KMS-11 (cell line): ENCODE results near the gene PPP2R5B.

ENCODE experiments used
- H2AFZ ChIP-seq: fragments of 200-600 bp; sonication (generic); 2 replicates; pipeline ENCODE4 v1.6.1; 2016; ENCODE audit warnings: antibody characterized with exemption, mixed run types, low read depth
- H3K27ac ChIP-seq: fragments of 200-600 bp; sonication (generic); 2 replicates; pipeline ENCODE4 v1.6.1; 2016; ENCODE audit warnings: mild to moderate bottlenecking, mixed run types
- H3K27me3 ChIP-seq: fragments of 200-600 bp; sonication (generic); 2 replicates; pipeline ENCODE4 v1.6.1; 2017; ENCODE audit warnings: mild to moderate bottlenecking, low read depth, mixed run types, moderate library complexity; ENCODE audit not compliant: insufficient read depth
- H3K36me3 ChIP-seq: fragments of 200-600 bp; sonication (generic); 2 replicates; pipeline ENCODE4 v1.6.1; 2017; ENCODE audit warnings: mild to moderate bottlenecking, mixed run types; ENCODE audit not compliant: insufficient read depth
- H3K4me1 ChIP-seq: fragments of 200-600 bp; sonication (generic); 2 replicates; pipeline ENCODE4 v1.6.1; 2016; ENCODE audit warnings: mild to moderate bottlenecking, low read depth, mixed run types; ENCODE audit not compliant: poor library complexity, severe bottlenecking
- H3K4me2 ChIP-seq: fragments of 200-600 bp; sonication (generic); 2 replicates; pipeline ENCODE4 v1.7.0; 2016; ENCODE audit warnings: mild to moderate bottlenecking, mixed run types
- H3K4me3 ChIP-seq: fragments of 200-600 bp; sonication (generic); IDR thresholded peaks from 2 replicates; pipeline ENCODE4 v1.6.1; 2017; ENCODE audit warnings: low read depth, low read length, mixed read lengths; ENCODE audit not compliant: insufficient read depth
- H3K79me2 ChIP-seq: fragments of 200-600 bp; sonication (generic); 2 replicates; pipeline ENCODE4 v1.6.1; 2016; ENCODE audit warnings: low read depth, mixed run types; ENCODE audit not compliant: insufficient read depth
- H3K9ac ChIP-seq: fragments of 200-600 bp; sonication (generic); 2 replicates; pipeline ENCODE4 v1.6.1; 2016; ENCODE audit warnings: mild to moderate bottlenecking, mixed run types
- H4K20me1 ChIP-seq: fragments of 200-600 bp; sonication (generic); 2 replicates; pipeline ENCODE4 v1.6.1; 2016; ENCODE audit warnings: mild to moderate bottlenecking, mixed run types; ENCODE audit not compliant: insufficient read depth
- TF ChIP-seq, protein P1 (sequence below): fragments of 200-600 bp; sonication (generic); conservative IDR thresholded peaks from 2 replicates; pipeline ENCODE4 v1.6.1; 2017; ENCODE audit warnings: low read depth, mild to moderate bottlenecking, antibody characterized with exemption, low read length, moderate library complexity, mixed read lengths

Gene PPP2R5B

DNA sequence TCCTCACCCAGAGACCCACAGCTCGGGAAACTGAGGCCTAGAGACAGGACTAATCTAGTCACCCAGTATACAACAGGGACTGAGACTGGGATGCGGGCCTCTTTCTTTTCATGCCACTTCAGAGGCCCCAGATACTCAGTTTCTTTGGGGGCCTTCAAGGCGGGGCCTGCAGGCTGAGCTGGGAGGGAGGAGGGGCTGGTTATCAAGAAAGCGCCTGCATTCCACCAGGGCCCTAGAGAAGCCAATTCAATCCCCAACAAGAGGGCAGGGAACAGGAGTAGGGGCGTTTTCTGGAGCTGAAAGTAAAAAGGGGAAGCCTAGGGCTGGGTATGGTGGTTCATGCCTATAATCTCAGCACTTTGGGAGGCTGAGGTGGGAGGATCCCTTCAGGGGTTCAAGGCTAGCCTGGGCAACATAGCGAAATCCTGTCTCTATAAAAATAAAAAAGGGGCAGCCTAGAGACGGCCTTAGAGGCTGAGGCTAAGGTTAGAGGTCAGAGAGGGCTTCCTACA lies 9.1 kb upstream of the PPP2R5B start:
- Histone ChIP-seq H3K9ac (no peak overlapping the region), H2AFZ (no peak overlapping the region), H3K4me2 (peak overlapping the region; percentile 67; the same call in 1 of the 2 replicates), H3K36me3 (no peaks in the 10 kb centered on the region), H3K4me3 (no peak overlapping the region), H3K79me2 (no peaks in the 10 kb centered on the region), H3K4me1 (peaks cover 25% of the 10 kb centered on the region), H3K27ac (no peak overlapping the region), H3K27me3 (no peaks in the 10 kb centered on the region), H4K20me1 (no peaks in the 10 kb centered on the region)
- TF ChIP-seq, protein P1, sequence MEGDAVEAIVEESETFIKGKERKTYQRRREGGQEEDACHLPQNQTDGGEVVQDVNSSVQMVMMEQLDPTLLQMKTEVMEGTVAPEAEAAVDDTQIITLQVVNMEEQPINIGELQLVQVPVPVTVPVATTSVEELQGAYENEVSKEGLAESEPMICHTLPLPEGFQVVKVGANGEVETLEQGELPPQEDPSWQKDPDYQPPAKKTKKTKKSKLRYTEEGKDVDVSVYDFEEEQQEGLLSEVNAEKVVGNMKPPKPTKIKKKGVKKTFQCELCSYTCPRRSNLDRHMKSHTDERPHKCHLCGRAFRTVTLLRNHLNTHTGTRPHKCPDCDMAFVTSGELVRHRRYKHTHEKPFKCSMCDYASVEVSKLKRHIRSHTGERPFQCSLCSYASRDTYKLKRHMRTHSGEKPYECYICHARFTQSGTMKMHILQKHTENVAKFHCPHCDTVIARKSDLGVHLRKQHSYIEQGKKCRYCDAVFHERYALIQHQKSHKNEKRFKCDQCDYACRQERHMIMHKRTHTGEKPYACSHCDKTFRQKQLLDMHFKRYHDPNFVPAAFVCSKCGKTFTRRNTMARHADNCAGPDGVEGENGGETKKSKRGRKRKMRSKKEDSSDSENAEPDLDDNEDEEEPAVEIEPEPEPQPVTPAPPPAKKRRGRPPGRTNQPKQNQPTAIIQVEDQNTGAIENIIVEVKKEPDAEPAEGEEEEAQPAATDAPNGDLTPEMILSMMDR: no peak

DNA sequence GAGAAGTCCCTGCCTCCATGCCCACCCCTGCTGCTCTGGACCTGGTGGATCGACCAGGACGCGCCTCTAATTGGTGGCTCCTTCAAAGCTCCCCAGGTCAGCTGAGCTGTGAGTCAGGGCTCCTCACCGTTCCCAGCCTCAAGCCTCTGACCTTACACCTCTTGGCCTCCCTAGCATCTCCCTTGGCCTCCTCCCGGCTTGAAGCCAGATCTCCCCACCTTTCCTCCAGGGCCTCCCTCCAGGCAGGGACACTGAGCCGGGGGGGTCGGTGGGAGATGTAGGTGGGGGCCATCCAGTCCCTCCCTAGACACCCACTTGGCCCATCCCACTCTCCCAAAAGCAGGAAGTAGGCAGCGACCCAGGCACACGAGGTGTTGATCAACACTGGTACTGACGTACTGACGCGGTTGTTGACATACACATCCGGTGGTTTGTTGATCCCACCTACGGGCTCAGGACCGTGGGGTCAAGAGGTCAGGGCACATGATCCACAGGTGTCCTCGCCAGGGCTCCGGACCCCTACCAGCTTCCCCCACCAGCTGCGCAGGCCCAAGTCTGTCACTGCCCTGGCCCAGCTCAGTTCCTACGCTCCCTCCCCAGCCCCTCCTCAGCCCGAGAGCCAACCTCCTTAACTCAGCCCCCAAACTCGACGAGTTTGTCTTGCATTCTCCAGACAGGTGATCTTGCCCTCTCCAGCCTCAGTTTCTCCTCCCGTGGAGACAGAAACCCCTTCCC lies 8.3 kb upstream of the PPP2R5B start:
- H3K27ac ChIP-seq: peak overlapping the region; percentile 47; the same call in 1 of the 2 replicates

DNA sequence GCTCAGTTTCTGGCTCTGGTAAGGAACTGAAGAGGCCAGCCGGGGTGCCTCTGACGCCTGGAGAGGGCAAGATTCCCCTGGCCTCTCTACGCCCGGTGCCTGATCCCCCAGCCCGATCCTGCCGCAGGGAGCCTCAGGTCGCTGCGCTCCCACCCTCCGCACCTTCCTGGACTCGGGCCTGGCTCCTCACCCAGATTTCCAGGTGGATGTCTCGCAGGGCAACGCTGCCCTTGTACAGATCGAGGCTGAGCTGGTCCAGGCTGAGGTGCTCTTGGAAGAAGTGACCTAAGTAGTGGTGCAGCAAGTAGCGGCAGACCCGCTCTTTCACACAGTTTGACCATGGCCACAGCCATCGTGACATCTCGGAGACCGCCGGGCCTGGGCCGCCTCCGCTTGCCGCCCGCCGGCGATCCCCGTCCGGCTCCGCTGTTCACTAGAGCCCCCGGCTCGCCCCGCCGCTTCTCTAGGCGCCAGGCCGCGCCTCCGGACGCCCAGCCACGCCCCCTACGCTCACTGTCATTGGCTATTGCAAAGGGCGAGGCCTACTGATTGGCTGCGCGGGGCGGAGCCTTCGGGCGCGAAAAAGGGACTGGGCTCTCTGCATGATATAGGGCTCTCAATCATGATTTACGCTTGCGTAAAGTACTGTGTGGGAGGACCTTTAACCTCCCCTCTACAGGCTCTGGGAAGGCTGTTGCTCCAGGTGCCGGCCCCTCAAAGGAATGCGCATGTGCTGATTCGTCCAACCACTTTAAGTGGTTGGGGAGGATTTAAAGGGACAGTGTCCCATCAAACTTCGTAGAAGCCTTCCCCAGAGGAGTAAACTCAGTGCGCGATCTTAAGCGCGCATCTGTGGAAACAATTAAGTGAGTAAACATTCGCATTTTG lies 7.5 kb upstream of the PPP2R5B start, which contains the start of gene ATG2A:
ATG2A (minus strand) TSS at position 435 of the 888 bp plus-strand sequence; CDS start at position 361, 74 bp downstream.
- Histone ChIP-seq H3K27ac (peak within 1 kb of the TSS; percentile 47; the same call in 1 of the 2 replicates), H3K4me3 (no peak within 1 kb of the TSS), H3K4me2 (peak within 1 kb of the TSS; percentile 88), H3K27me3 (no peaks in the 10 kb centered on the region), H3K9ac (peak within 1 kb of the TSS; percentile 73), H4K20me1 (no peaks in the 10 kb centered on the region), H2AFZ (peak within 1 kb of the TSS; percentile 60), H3K4me1 (peaks cover 25% of the 10 kb centered on the region), H3K79me2 (no peaks in the 10 kb centered on the region), H3K36me3 (no peaks in the 10 kb centered on the region)
- TF ChIP-seq, protein P1: no peak

More for the DNA sequence above, 8.3 kb upstream of the PPP2R5B start:
- Histone ChIP-seq H3K4me2 (peak overlapping the region; percentile 67), H3K27me3 (no peaks in the 10 kb centered on the region), H3K4me1 (peaks cover 25% of the 10 kb centered on the region), H4K20me1 (no peaks in the 10 kb centered on the region), H3K79me2 (no peaks in the 10 kb centered on the region), H3K36me3 (no peaks in the 10 kb centered on the region), H2AFZ (peak overlapping the region; percentile 60), H3K9ac (peak overlapping the region; percentile 73), H3K4me3 (no peak overlapping the region)
- TF ChIP-seq, protein P1: no peak

DNA sequence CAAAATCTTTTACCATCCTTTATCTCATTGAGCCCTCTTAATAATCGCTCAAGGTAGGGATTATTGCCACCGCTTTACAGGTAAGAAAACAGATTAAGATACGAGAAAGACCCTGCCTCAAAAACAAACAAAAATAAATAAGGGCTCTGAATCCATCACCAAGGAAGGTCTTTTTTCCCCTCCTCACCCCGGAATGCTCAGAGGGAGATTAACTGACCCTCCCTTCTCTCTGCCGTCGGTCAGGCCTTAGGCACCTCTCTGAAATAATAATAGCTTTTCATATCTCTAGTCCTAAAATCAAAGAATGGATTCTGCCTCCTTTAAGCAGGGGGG lies 6.9 kb upstream of the PPP2R5B start:
- H3K79me2 ChIP-seq: no peaks in the 10 kb centered on the region
- no peaks in the 10 kb centered on the region for H3K27me3 ChIP-seq
- H4K20me1 ChIP-seq: no peaks in the 10 kb centered on the region
- H2AFZ ChIP-seq: peak overlapping the region; percentile 54
- H3K9ac ChIP-seq: peak overlapping the region; percentile 8; the same call in 1 of the 2 replicates
- no peaks in the 10 kb centered on the region for H3K36me3 ChIP-seq
- H3K4me2 ChIP-seq: peak overlapping the region; percentile 88
- no peak overlapping the region for H3K27ac ChIP-seq
- TF ChIP-seq, protein P1: no peak
- no peak overlapping the region for H3K4me3 ChIP-seq
- H3K4me1 ChIP-seq: peaks cover 25% of the 10 kb centered on the region
